ENCODE measurements around the gene LTBP1.
A peak's percentile ranks its signal among the peaks of the same experiment; 100 is the strongest.

The LTBP1 gene

DNA sequence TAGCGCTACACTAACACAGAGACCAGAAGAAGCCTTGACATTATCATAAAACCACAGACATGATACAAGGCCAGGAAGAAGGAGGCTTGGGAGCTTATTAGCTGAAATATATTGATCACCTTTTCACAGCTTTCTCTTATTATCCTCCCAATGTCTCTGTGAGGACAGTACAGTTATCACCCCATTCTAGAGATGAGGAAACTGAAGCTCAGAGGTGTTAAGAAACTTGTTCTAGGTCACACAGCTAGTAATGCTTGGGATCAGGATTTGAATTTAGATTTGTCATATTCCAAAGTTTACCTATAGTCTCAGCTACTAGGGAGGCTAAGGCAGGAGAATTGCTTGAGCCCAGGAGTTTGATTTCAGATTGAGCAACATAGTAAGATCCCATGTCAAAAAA lies 44.6 kb upstream of the LTBP1 start:
- no peak overlapping the region for H3K14ac ChIP-seq (ENCODE audit: low read length in 2 of 2)
- H3K27me3 ChIP-seq (ENCODE audit: control insufficient read depth in 1 of 2, insufficient read depth in 1 of 2, low read length in 2 of 2), result peaks cover 8 to 46% of the 10 kb centered on the region in 2 experiments
- no peak overlapping the region for H3K9ac ChIP-seq (ENCODE audit: low read length)
- H3K4ac ChIP-seq (ENCODE audit: low read depth in 1 of 2, low read length in 2 of 2), result no peak overlapping the region
- no peak overlapping the region for H4K8ac ChIP-seq (ENCODE audit: low read length)
- no peak for DNase-seq
- H2BK15ac ChIP-seq (ENCODE audit: low read depth, poor library complexity, severe bottlenecking), result no peak overlapping the region
- WGBS, result 78% methylated on average over 1 of the region's 1 CpG
- no peak overlapping the region for H3K27ac ChIP-seq (ENCODE audit: low read length, poor library complexity, severe bottlenecking)
- no peak overlapping the region for H2BK120ac ChIP-seq (ENCODE audit: low read depth, low read length)
- H3K4me1 ChIP-seq (ENCODE audit: control insufficient read depth, insufficient read depth, low read depth, low read length), result no peaks in the 10 kb centered on the region
- H2AK5ac ChIP-seq (ENCODE audit: low read length, severe bottlenecking), result no peak overlapping the region
- no peaks in the 10 kb centered on the region for H3K9me3 ChIP-seq (ENCODE audit: control insufficient read depth, low read length)
- H2BK12ac ChIP-seq (ENCODE audit: low read length in 2 of 2), result no peak overlapping the region
- H3K36me3 ChIP-seq (ENCODE audit: control insufficient read depth in 1 of 2, insufficient read depth in 2 of 2, low read depth in 1 of 2, low read length in 2 of 2), result no peaks in the 10 kb centered on the region
- no peak overlapping the region for H3K23ac ChIP-seq (ENCODE audit: low read length in 2 of 2)
- no peak overlapping the region for H3K4me2 ChIP-seq (ENCODE audit: low read length, poor library complexity, severe bottlenecking)
- H2AFZ ChIP-seq (ENCODE audit: low read depth, low read length), result peak overlapping the region; percentile 39
- H3K4me3 ChIP-seq (ENCODE audit: insufficient read depth in 1 of 2, low read depth in 1 of 2, low read length in 2 of 2), result no peak overlapping the region
- H4K91ac ChIP-seq (ENCODE audit: low read length), result no peak overlapping the region
- no peaks in the 10 kb centered on the region for H3K79me1 ChIP-seq (replicated peaks; ENCODE audit: low read length, poor library complexity, severe bottlenecking)
- H3K18ac ChIP-seq (ENCODE audit: low read depth in 1 of 2, low read length in 2 of 2), result no peak overlapping the region
- H2BK5ac ChIP-seq (ENCODE audit: low read depth, low read length, poor library complexity, severe bottlenecking), result no peak overlapping the region

DNA sequence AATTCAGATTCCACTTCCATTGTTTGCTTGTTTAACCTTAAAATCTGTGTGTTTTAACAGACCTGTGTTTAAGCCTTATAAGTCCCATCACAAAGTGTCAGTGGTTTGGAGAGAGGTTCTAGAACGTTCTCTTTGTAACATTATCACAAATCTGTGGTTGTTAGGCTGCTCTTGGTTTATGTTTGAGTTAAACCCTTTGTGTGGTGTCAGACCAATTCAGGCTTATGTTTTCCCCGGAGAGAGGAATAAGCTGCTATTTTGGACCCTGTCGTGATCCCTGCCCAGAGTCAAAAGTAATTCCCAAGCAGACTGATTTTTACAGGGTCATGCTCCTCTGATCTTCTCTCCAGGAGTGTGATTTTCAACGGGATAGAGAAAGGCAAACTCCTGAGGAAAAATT lies 43.8 kb upstream of the LTBP1 start:
- no peak overlapping the region for H3K18ac ChIP-seq (ENCODE audit: low read depth in 1 of 2, low read length in 2 of 2)
- no peaks in the 10 kb centered on the region for H3K36me3 ChIP-seq (ENCODE audit: control insufficient read depth in 1 of 2, insufficient read depth in 2 of 2, low read depth in 1 of 2, low read length in 2 of 2)
- no peak overlapping the region for H2BK5ac ChIP-seq (ENCODE audit: low read depth, low read length, poor library complexity, severe bottlenecking)
- H2AK5ac ChIP-seq (ENCODE audit: low read length, severe bottlenecking), result no peak overlapping the region
- H3K27ac ChIP-seq (ENCODE audit: low read length, poor library complexity, severe bottlenecking), result no peak overlapping the region
- H2BK15ac ChIP-seq (ENCODE audit: low read depth, poor library complexity, severe bottlenecking), result no peak overlapping the region
- H2BK12ac ChIP-seq (ENCODE audit: low read length in 2 of 2), result no peak overlapping the region
- H4K8ac ChIP-seq (ENCODE audit: low read length), result no peak overlapping the region
- peaks cover 8 to 40% of the 10 kb centered on the region in 2 experiments for H3K27me3 ChIP-seq (ENCODE audit: control insufficient read depth in 1 of 2, insufficient read depth in 1 of 2, low read length in 2 of 2)
- no peaks in the 10 kb centered on the region for H3K9me3 ChIP-seq (ENCODE audit: control insufficient read depth, low read length)
- no peaks in the 10 kb centered on the region for H3K4me1 ChIP-seq (ENCODE audit: control insufficient read depth, insufficient read depth, low read depth, low read length)
- no peak overlapping the region for H2AFZ ChIP-seq (ENCODE audit: low read depth, low read length)
- no peak overlapping the region for H3K14ac ChIP-seq (ENCODE audit: low read length in 2 of 2)
- WGBS, result 82% methylated on average over 4 of the region's 4 CpGs
- H2BK120ac ChIP-seq (ENCODE audit: low read depth, low read length), result no peak overlapping the region
- no peak overlapping the region for H3K4ac ChIP-seq (ENCODE audit: low read depth in 1 of 2, low read length in 2 of 2)
- H3K4me2 ChIP-seq (ENCODE audit: low read length, poor library complexity, severe bottlenecking), result no peak overlapping the region
- DNase-seq, result no peak
- H4K91ac ChIP-seq (ENCODE audit: low read length), result no peak overlapping the region
- no peaks in the 10 kb centered on the region for H3K79me1 ChIP-seq (replicated peaks; ENCODE audit: low read length, poor library complexity, severe bottlenecking)
- no peak overlapping the region for H3K9ac ChIP-seq (ENCODE audit: low read length)
- no peak overlapping the region for H3K23ac ChIP-seq (ENCODE audit: low read length in 2 of 2)
- no peak overlapping the region for H3K4me3 ChIP-seq (ENCODE audit: insufficient read depth in 1 of 2, low read depth in 1 of 2, low read length in 2 of 2)

DNA sequence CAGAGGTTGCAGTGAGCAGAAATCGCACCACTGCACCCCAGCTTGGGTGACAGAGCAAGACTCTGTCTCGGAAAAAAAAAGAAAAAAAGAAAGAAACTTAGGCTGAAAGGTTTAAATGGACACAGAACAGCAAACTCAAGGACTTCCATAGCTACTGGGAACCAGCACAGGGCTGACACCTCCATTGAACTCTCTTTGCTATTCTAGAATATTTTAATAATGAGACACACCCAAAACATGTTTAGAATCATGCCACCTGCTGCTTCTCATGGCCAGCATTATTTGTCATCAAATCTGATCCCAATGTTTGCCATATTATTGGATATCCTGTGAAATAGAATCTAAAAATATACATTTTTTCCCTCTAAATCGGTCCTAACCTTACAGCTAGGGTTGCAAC lies 42.7 kb upstream of the LTBP1 start:
- no peak for DNase-seq
- no peak overlapping the region for H3K23ac ChIP-seq (ENCODE audit: low read length in 2 of 2)

DNA sequence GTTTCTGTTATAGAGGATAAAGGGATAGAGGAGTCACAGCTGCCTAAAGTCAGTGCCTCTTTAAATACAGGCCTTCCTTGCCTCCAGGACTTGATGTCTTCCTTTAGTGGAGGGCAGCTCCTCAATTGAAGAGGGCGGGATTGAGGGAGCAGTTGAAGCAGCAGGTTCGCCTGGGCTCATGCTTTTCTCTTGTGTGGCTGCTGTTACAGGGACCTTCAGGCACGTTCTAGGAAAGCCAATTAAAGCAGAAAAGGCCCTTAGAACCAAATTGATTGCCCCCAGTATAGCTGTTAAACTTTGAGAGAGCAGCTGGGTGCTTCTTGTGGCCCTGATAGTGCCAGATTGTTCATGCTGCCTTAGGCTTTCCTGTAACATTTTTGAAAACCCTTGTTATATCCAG lies 42.0 kb upstream of the LTBP1 start:
- Histone ChIP-seq H3K9me3 (ENCODE audit: control insufficient read depth, low read length) (no peaks in the 10 kb centered on the region), H4K8ac (ENCODE audit: low read length) (no peak overlapping the region), H2BK15ac (ENCODE audit: low read depth, poor library complexity, severe bottlenecking) (no peak overlapping the region), H3K9ac (ENCODE audit: low read length) (no peak overlapping the region), H3K23ac (ENCODE audit: low read length in 2 of 2) (no peak overlapping the region), H3K36me3 (ENCODE audit: control insufficient read depth in 1 of 2, insufficient read depth in 2 of 2, low read depth in 1 of 2, low read length in 2 of 2) (no peaks in the 10 kb centered on the region), H3K4me1 (ENCODE audit: control insufficient read depth, insufficient read depth, low read depth, low read length) (no peaks in the 10 kb centered on the region), H2BK5ac (ENCODE audit: low read depth, low read length, poor library complexity, severe bottlenecking) (no peak overlapping the region), H3K4me3 (ENCODE audit: insufficient read depth in 1 of 2, low read depth in 1 of 2, low read length in 2 of 2) (no peak overlapping the region), H3K18ac (ENCODE audit: low read depth in 1 of 2, low read length in 2 of 2) (no peak overlapping the region), H2AK5ac (ENCODE audit: low read length, severe bottlenecking) (no peak overlapping the region), H2BK120ac (ENCODE audit: low read depth, low read length) (no peak overlapping the region), H3K14ac (ENCODE audit: low read length in 2 of 2) (no peak overlapping the region), H2BK12ac (ENCODE audit: low read length in 2 of 2) (no peak overlapping the region), H3K4ac (ENCODE audit: low read depth in 1 of 2, low read length in 2 of 2) (no peak overlapping the region), H3K27ac (ENCODE audit: low read length, poor library complexity, severe bottlenecking) (no peak overlapping the region), H3K4me2 (ENCODE audit: low read length, poor library complexity, severe bottlenecking) (no peak overlapping the region), H3K79me1 (replicated peaks; ENCODE audit: low read length, poor library complexity, severe bottlenecking) (no peaks in the 10 kb centered on the region), H3K27me3 (ENCODE audit: control insufficient read depth in 1 of 2, insufficient read depth in 1 of 2, low read length in 2 of 2) (peaks cover 8 to 32% of the 10 kb centered on the region in 2 experiments), H4K91ac (ENCODE audit: low read length) (no peak overlapping the region), H2AFZ (ENCODE audit: low read depth, low read length) (no peak overlapping the region)
- DNase-seq, result no peak
- 76% methylated on average over 3 of the region's 3 CpGs for WGBS

More for the DNA sequence above, 42.7 kb upstream of the LTBP1 start:
- Histone ChIP-seq H3K9me3 (ENCODE audit: control insufficient read depth, low read length) (no peaks in the 10 kb centered on the region), H3K27me3 (ENCODE audit: control insufficient read depth in 1 of 2, insufficient read depth in 1 of 2, low read length in 2 of 2) (peaks cover 8 to 32% of the 10 kb centered on the region in 2 experiments), H2BK5ac (ENCODE audit: low read depth, low read length, poor library complexity, severe bottlenecking) (no peak overlapping the region), H3K4me1 (ENCODE audit: control insufficient read depth, insufficient read depth, low read depth, low read length) (no peaks in the 10 kb centered on the region), H3K36me3 (ENCODE audit: control insufficient read depth in 1 of 2, insufficient read depth in 2 of 2, low read depth in 1 of 2, low read length in 2 of 2) (no peaks in the 10 kb centered on the region), H2BK120ac (ENCODE audit: low read depth, low read length) (no peak overlapping the region), H3K4me2 (ENCODE audit: low read length, poor library complexity, severe bottlenecking) (no peak overlapping the region), H3K4ac (ENCODE audit: low read depth in 1 of 2, low read length in 2 of 2) (no peak overlapping the region), H2AK5ac (ENCODE audit: low read length, severe bottlenecking) (no peak overlapping the region), H2BK12ac (ENCODE audit: low read length in 2 of 2) (no peak overlapping the region), H2AFZ (ENCODE audit: low read depth, low read length) (no peak overlapping the region), H2BK15ac (ENCODE audit: low read depth, poor library complexity, severe bottlenecking) (no peak overlapping the region), H3K9ac (ENCODE audit: low read length) (no peak overlapping the region), H3K4me3 (ENCODE audit: insufficient read depth in 1 of 2, low read depth in 1 of 2, low read length in 2 of 2) (no peak overlapping the region), H4K8ac (ENCODE audit: low read length) (no peak overlapping the region), H3K14ac (ENCODE audit: low read length in 2 of 2) (no peak overlapping the region), H3K79me1 (replicated peaks; ENCODE audit: low read length, poor library complexity, severe bottlenecking) (no peaks in the 10 kb centered on the region), H3K18ac (ENCODE audit: low read depth in 1 of 2, low read length in 2 of 2) (no peak overlapping the region), H4K91ac (ENCODE audit: low read length) (no peak overlapping the region), H3K27ac (ENCODE audit: low read length, poor library complexity, severe bottlenecking) (no peak overlapping the region)
- WGBS, result 100% methylated on average over 1 of the region's 3 CpGs
